HTR-8/SVneo (cell line): ENCODE data around the gene ST8SIA5.

Experiments
- DNase-seq: peaks from one replicate; pipeline ENCODE4 v3.0.0; 2011; ENCODE audit warnings: low spot score, mixed read lengths; ENCODE audit not compliant: insufficient read length
- FAIRE-seq: peaks from 2 replicates; lab custom pipeline; 2011; peaks lifted over from hg19 to GRCh38; lab: Jason Lieb, UNC

ST8SIA5 gene

GRCh38 chr18:46716827-46717226 is 40.0 kb downstream of the ST8SIA5 start:
- FAIRE-seq: no peak
- no peak for DNase-seq

- no peak for FAIRE-seq
- DNase-seq: no peak
Measured at GRCh38 chr18:46716336-46716735, 40.5 kb downstream of the ST8SIA5 start.

GRCh38 chr18:46715062-46715461 is 41.8 kb downstream of the ST8SIA5 start:
- no peak for DNase-seq
- FAIRE-seq: no peak

- DNase-seq: peak; percentile 39
- FAIRE-seq: no peak
Measured at GRCh38 chr18:46712406-46712805, 44.4 kb downstream of the ST8SIA5 start.

GRCh38 chr18:46711444-46711863 is 45.4 kb downstream of the ST8SIA5 start:
- FAIRE-seq: no peak
- DNase-seq: no peak

GRCh38 chr18:46706968-46707367 is 49.9 kb downstream of the ST8SIA5 start:
- no peak for DNase-seq
- no peak for FAIRE-seq

GRCh38 chr18:46705521-46705920 is 51.3 kb downstream of the ST8SIA5 start:
- DNase-seq: no peak
- FAIRE-seq: no peak

- DNase-seq (no peak), FAIRE-seq (no peak)
Measured at GRCh38 chr18:46704816-46705215, 52.0 kb downstream of the ST8SIA5 start.

- DNase-seq: no peak
- no peak for FAIRE-seq
Measured at GRCh38 chr18:46704189-46704588, 52.7 kb downstream of the ST8SIA5 start.

- FAIRE-seq: no peak
- DNase-seq: no peak
Measured at GRCh38 chr18:46702471-46702870, 54.4 kb downstream of the ST8SIA5 start.

GRCh38 chr18:46700066-46700824 is 56.6 kb downstream of the ST8SIA5 start:
- DNase-seq (no peak), FAIRE-seq (no peak)

GRCh38 chr18:46696702-46697101 is 60.2 kb downstream of the ST8SIA5 start:
- no peak for DNase-seq
- FAIRE-seq: no peak

- DNase-seq (no peak), FAIRE-seq (no peak)
Measured at GRCh38 chr18:46696268-46696667, 60.6 kb downstream of the ST8SIA5 start.

- FAIRE-seq (no peak), DNase-seq (no peak)
Measured at GRCh38 chr18:46693996-46694395, 62.9 kb downstream of the ST8SIA5 start.

GRCh38 chr18:46688853-46689525 is 67.9 kb downstream of the ST8SIA5 start:
- DNase-seq (no peak), FAIRE-seq (no peak)

GRCh38 chr18:46686186-46686585 is 70.7 kb downstream of the ST8SIA5 start:
- FAIRE-seq (no peak), DNase-seq (no peak)

- no peak for DNase-seq
- no peak for FAIRE-seq
Measured at GRCh38 chr18:46683252-46683651, 73.6 kb downstream of the ST8SIA5 start.

- no peak for DNase-seq
- FAIRE-seq: no peak
Measured at GRCh38 chr18:46680784-46681695, 75.8 kb downstream of the ST8SIA5 start.

GRCh38 chr18:46679846-46680598 is 76.8 kb downstream of the ST8SIA5 start:
- FAIRE-seq: no peak

GRCh38 chr18:46678785-46679399 is 78.0 kb downstream of the ST8SIA5 start:
- DNase-seq: no peak
- no peak for FAIRE-seq

More at GRCh38 chr18:46679846-46680598, 76.8 kb downstream of the ST8SIA5 start:
- no peak for DNase-seq
